HG03457 (cell line): Measurements from ENCODE around the gene DYNLT4.
"Not testable (repeated sequence)": the region's sequence is repeated elsewhere in the genome, so short reads cannot be mapped to it uniquely, and the experiment has no call there.

ENCODE experiments used
- ATAC-seq: cut with Tn5 transposase; IDR thresholded peaks from one replicate; pipeline ENCODE4 v1.9.1; 2021; ENCODE audit warnings: moderate number of reproducible peaks; ENCODE audit not compliant: unreplicated experiment

Gene DYNLT4

GRCh38 chr1:44828841-44829440 lies 21.8 kb upstream of the DYNLT4 start:
- no peak for ATAC-seq

- ATAC-seq = no peak
Measured at GRCh38 chr1:44828003-44828651, 21.0 kb upstream of the DYNLT4 start.

- ATAC-seq = no peak
Measured at GRCh38 chr1:44827197-44828002, 20.2 kb upstream of the DYNLT4 start.

GRCh38 chr1:44826375-44827196 lies 19.4 kb upstream of the DYNLT4 start:
- ATAC-seq = no peak

GRCh38 chr1:44824392-44824791 lies 17.2 kb upstream of the DYNLT4 start:
- ATAC-seq = not testable (repeated sequence)

GRCh38 chr1:44822981-44823451 lies 15.9 kb upstream of the DYNLT4 start:
- no peak for ATAC-seq

- ATAC-seq = no peak
Measured at GRCh38 chr1:44822131-44822701, 15.1 kb upstream of the DYNLT4 start.

GRCh38 chr1:44821240-44821715 lies 14.1 kb upstream of the DYNLT4 start:
- ATAC-seq = no peak

GRCh38 chr1:44820328-44821239 lies 13.4 kb upstream of the DYNLT4 start:
- peak; percentile 7 for ATAC-seq

- ATAC-seq = peak; percentile 78
Measured at GRCh38 chr1:44819608-44820327, 12.6 kb upstream of the DYNLT4 start.

- peak; percentile 18 for ATAC-seq
Measured at GRCh38 chr1:44819196-44819607, 12.1 kb upstream of the DYNLT4 start.

- ATAC-seq = no peak
Measured at GRCh38 chr1:44817771-44818495, 10.8 kb upstream of the DYNLT4 start.

- ATAC-seq = no peak
Measured at GRCh38 chr1:44817307-44817706, 10.2 kb upstream of the DYNLT4 start.

- ATAC-seq = not testable (repeated sequence)
Measured at GRCh38 chr1:44815926-44816325, 8.8 kb upstream of the DYNLT4 start.

- no peak for ATAC-seq
Measured at GRCh38 chr1:44812822-44813543, 5.8 kb upstream of the DYNLT4 start.

GRCh38 chr1:44811234-44811633 lies 4.1 kb upstream of the DYNLT4 start:
- no peak for ATAC-seq

GRCh38 chr1:44810762-44811105 lies 3.6 kb upstream of the DYNLT4 start:
- not testable (repeated sequence) for ATAC-seq
